ENCODE data around the gene GFM1. TPM values are rescaled to one million over a fixed set of nuclear protein-coding genes. Genes with fewer than 3 reads are reported as not detected.
A peak's percentile ranks its signal among the peaks of the same experiment; 100 is the strongest.

The GFM1 gene
- 10 to 100 TPM; 55.9 to 83.3 (median 69.2) TPM for total RNA-seq
- polyA plus RNA-seq, result 10 to 100 TPM; 49.3 to 64.0 (median 55.4) TPM
- long read RNA-seq, donor 1, transcript GFM1-210 (18 exons, 3,721 nt), result major isoform, 68 of 81 reads
- long read RNA-seq, donor 1, partial matches to known transcripts, result 6 of 81 reads
- long read RNA-seq, donor 1, other reads (novel, unspliced or antisense), result 7 of 81 reads
- long read RNA-seq, donor 2, transcript GFM1-210 (18 exons, 3,721 nt), result major isoform, 149 of 221 reads
- long read RNA-seq, donor 2, partial matches to known transcripts, result 6 of 221 reads
- long read RNA-seq, donor 2, other reads (novel, unspliced or antisense), result 61 of 221 reads

DNA sequence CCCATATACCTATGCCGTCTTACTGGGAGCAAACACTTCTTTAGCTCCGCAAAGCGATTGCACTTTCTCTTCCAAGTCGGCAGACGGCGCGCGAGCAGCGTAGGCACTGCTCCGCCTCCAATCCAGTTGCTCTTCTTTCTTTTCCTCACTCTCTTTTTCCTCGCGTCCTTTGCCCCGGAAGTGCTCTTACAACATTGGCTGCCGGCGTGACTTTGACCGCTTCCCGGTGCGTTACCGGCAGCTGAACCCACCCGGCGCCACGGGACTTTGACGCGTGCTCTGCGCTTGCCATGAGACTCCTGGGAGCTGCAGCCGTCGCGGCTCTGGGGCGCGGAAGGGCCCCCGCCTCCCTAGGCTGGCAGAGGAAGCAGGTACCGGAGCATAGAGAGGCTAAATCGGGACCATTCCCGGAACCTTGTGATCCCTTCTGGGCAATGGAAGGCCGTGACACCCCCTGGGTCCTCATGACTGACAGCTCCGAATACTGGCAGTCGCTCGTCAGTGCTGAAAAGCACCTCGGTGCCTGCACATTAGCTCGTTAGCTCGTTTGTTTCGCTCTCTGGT is at the start of gene GFM1:
Gene GFM1, plus strand, starts transcription at position 183 of the 564 bp plus-strand sequence. Its CDS starts 108 bp downstream, at position 291.
- H3K4me3 ChIP-seq, result peak within 1 kb of the TSS; percentile 76
- H3K4me1 ChIP-seq, result peaks cover 19% of the 10 kb centered on the region
- DNase-seq (peak; percentile 93 to 96), ATAC-seq (peak; percentile 99)
- TF ChIP-seq, protein P1, sequence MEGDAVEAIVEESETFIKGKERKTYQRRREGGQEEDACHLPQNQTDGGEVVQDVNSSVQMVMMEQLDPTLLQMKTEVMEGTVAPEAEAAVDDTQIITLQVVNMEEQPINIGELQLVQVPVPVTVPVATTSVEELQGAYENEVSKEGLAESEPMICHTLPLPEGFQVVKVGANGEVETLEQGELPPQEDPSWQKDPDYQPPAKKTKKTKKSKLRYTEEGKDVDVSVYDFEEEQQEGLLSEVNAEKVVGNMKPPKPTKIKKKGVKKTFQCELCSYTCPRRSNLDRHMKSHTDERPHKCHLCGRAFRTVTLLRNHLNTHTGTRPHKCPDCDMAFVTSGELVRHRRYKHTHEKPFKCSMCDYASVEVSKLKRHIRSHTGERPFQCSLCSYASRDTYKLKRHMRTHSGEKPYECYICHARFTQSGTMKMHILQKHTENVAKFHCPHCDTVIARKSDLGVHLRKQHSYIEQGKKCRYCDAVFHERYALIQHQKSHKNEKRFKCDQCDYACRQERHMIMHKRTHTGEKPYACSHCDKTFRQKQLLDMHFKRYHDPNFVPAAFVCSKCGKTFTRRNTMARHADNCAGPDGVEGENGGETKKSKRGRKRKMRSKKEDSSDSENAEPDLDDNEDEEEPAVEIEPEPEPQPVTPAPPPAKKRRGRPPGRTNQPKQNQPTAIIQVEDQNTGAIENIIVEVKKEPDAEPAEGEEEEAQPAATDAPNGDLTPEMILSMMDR (IDR thresholded peaks at IDR 0.05), result peak; percentile 84
- H3K36me3 ChIP-seq (ENCODE audit: insufficient read depth in 1 of 2, low read depth in 1 of 2), result peaks cover 4 to 36% of the 10 kb centered on the region in 2 donors
- WGBS, 3 donors, result 0 to 1% (median 0%) methylated on average over 42 of the region's 42 CpGs
- peak within 1 kb of the TSS; percentile 91 for H3K27ac ChIP-seq
- intact Hi-C loops (cut with DNase I), result loop anchor here (5.0 kb wide), 2 partner anchors 72 to 102 kb away; partner anchors contain the start of gene MLF1 (in 2 of the 2)
- H3K27me3 ChIP-seq (ENCODE audit: insufficient read depth in 3 of 3, low read length in 2 of 3), result no peaks in the 10 kb centered on the region
- H3K9me3 ChIP-seq, result no peaks in the 10 kb centered on the region

DNA sequence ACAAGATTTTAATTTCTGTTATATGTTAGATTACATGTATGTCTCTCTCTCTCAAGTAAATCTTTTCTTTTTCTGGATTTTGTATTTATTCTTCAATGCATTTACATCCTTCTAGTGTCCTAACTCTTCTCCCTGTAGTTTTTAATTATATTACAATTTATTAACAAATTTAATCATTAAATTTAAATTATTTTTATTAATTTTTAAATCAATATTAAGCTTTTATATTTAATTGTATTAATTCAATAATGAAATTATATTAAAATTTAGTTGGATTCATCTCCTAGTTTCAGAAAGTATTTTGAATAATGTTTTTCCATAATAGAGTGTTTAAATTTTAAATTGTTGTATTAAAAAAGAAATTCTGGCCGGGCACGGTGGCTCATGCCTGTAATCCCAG is 43.5 kb upstream of the GFM1 start:
- intact Hi-C loops (cut with DNase I), result no loop called here
- ATAC-seq (no peak), DNase-seq (no peak)
- WGBS, 3 donors, result 91 to 96% (median 95%) methylated on average over 2 of the region's 2 CpGs
- no peaks in the 10 kb centered on the region for H3K4me1 ChIP-seq
- no peak overlapping the region for H3K4me3 ChIP-seq
- H3K27ac ChIP-seq, result no peak overlapping the region
- H3K27me3 ChIP-seq (ENCODE audit: insufficient read depth in 3 of 3, low read length in 2 of 3), result no peaks in the 10 kb centered on the region
- TF ChIP-seq, protein P1 (IDR thresholded peaks at IDR 0.05), result no peak
- no peaks in the 10 kb centered on the region for H3K9me3 ChIP-seq
- H3K36me3 ChIP-seq (ENCODE audit: insufficient read depth in 1 of 2, low read depth in 1 of 2), result peaks cover 0 to 69% of the 10 kb centered on the region in 2 donors

- ATAC-seq, result no peak
- H3K27ac ChIP-seq, result no peak overlapping the region
- no peak overlapping the region for H3K4me3 ChIP-seq
- DNase-seq, result no peak
- H3K36me3 ChIP-seq (ENCODE audit: insufficient read depth in 1 of 2, low read depth in 1 of 2), result peaks cover 0 to 77% of the 10 kb centered on the region in 2 donors
- H3K9me3 ChIP-seq, result no peaks in the 10 kb centered on the region
- intact Hi-C loops (cut with DNase I), result no loop called here
- no peaks in the 10 kb centered on the region for H3K4me1 ChIP-seq
- H3K27me3 ChIP-seq (ENCODE audit: insufficient read depth in 3 of 3, low read length in 2 of 3), result no peaks in the 10 kb centered on the region
- TF ChIP-seq, protein P1 (IDR thresholded peaks at IDR 0.05), result no peak
These were observed 42.1 kb upstream of the GFM1 start for GRCh38 chr3:158602227-158602626.

DNA sequence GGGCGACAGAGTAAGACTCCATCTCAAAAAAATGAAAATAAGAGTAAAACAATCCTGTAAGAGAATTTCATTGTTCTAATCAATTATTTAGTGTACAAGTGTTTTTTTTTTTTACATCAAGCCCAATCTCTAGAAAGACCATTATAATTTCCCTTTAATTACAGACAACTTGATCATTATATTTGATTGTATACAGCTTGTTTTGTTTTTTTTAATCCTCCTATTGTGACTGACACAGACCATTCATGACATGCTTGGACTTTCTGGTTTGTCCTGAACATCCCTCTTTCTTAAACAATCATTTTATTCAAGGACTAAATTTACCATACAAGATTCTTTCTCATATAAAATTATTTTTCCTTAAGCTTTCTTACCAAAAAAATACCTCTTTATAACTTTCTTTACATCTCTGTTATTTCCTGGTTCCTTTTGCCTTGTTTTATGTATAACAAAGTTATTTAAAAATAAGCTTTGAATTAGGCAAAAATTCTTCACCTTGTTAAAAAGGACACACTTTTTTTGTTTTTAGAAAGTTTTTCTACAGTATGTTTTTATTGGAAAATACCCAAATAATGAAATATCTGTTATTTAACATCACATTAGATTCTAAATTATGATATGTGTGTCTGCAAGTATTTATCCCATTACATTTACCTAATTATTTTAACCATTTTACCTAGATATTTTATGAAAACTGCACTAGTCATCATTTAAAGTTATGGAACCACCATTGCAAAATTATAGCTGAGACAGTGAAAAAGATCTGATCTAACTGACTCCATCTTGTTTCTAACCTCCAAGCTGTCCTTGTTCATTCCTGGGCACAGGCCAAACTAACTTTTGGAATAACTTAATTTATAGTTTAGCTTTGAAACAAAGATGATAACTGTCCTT is 26.1 kb upstream of the GFM1 start:
- intact Hi-C loops (cut with DNase I), result no loop called here
- Histone ChIP-seq H3K4me3 (no peak overlapping the region), H3K27ac (no peak overlapping the region), H3K36me3 (ENCODE audit: insufficient read depth in 1 of 2, low read depth in 1 of 2) (no peaks in the 10 kb centered on the region), H3K9me3 (no peaks in the 10 kb centered on the region), H3K27me3 (ENCODE audit: insufficient read depth in 3 of 3, low read length in 2 of 3) (no peaks in the 10 kb centered on the region), H3K4me1 (no peaks in the 10 kb centered on the region)
- DNase-seq, result no peak
- no peak for ATAC-seq
- TF ChIP-seq, protein P1 (IDR thresholded peaks at IDR 0.05), result no peak
- WGBS, 3 donors, result 52 to 72% (median 69%) methylated on average over 1 of the region's 1 CpG

Measured in psoas muscle (tissue), 8 donors.